Esophagus mucosa (tissue), 1 donor: Measurements from ENCODE around the gene MKLN1. TPM values are rescaled to one million over a fixed set of nuclear protein-coding genes. Genes with fewer than 3 reads are reported as not detected.
"Not testable (repeated sequence)": the region's sequence is repeated elsewhere in the genome, so short reads cannot be mapped to it uniquely, and the experiment has no call there.

Experiments used
- ATAC-seq: fragments of 200-7000 bp; cut with Tn5 transposase; one replicate; pipeline ENCODE4 v1.9.1; 2020
- total RNA-seq: library from RNA; stranded (reverse); gene quantifications from one replicate; pipeline ENCODE4 v1.2.4, GENCODE V29; 2023
- donor health status: DM: yes; HTN: yes; CAD: no.

Gene MKLN1
- total RNA-seq, 1 donor from 2014 or later, result 26.7 TPM

GRCh38 chr7:131320603-131321002, 7.1 kb upstream of the MKLN1 start:
- no peak for ATAC-seq

DNA sequence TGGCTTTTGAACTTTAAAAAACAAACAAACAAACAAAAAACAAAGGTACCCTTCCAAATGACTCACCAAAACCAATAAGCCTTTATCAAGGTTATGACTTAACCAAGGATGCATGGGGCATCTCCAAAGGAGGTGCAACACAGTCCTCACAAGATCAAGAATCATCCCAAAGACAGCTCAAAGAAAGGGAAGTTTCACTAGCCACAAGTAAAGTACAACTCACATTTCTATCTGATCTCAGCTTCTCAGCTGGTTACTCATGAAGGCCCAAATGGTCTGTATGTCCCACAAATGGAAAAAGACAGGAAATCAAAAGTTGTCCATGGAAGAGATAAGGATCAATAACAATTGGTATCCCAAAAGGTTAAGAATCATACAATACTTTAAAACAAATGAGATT, 6.0 kb upstream of the MKLN1 start:
- no peak for ATAC-seq

GRCh38 chr7:131322061-131322460, 5.6 kb upstream of the MKLN1 start:
- no peak for ATAC-seq

GRCh38 chr7:131322861-131323260, 4.8 kb upstream of the MKLN1 start:
- ATAC-seq, result no peak

GRCh38 chr7:131325179-131325840, 2.4 kb upstream of the MKLN1 start:
- ATAC-seq, result no peak

DNA sequence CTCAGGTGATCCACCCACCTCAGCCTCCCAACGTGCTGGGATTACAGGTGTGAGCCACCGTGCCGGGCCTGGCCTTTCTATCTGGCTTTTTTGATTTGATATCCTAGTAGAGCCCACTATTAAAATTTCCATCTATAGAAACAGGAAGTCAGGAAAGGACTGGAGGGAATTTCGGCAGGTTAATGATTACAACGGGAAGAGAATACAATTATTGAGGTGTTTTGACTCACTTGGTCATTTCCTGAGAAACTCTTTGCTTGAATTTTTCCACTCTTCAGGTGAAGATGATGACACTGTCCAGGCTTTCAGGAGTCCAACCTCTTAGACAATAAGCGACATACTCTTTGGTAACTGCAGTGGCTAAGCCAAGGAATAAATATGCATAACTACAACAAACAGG, 1.1 kb upstream of the MKLN1 start:
- no peak for ATAC-seq

DNA sequence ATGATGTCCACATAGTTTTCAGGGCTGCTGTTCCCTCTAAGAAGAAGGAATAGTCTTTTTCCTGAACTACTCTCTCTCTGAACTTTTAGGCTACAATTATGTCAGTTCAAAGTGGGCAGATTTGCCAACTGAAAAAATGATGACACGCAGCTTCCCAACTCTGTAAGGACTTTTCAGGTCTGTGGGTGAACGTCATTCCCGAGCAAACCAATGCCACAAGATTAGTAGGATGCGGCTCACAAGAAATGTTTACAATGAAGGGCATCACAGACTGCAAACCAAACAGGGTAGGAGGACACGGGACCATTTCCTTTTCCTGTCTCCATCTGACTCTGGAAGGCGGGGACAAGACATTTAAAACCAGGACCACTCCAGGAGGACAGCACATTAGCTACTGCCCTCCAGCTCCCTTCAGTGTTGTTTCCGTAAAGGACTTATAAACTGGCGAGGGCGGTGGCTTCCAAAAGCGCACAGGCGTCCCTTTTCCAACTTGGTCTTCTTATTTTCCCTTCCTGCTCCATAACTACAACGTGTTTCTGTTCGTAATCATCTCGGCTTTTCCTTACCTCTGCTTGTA, 539 bp upstream of the MKLN1 start:
- peak; percentile 39 for ATAC-seq

GRCh38 chr7:131328377-131329175, 900 bp downstream of the MKLN1 start:
- no peak for ATAC-seq

DNA sequence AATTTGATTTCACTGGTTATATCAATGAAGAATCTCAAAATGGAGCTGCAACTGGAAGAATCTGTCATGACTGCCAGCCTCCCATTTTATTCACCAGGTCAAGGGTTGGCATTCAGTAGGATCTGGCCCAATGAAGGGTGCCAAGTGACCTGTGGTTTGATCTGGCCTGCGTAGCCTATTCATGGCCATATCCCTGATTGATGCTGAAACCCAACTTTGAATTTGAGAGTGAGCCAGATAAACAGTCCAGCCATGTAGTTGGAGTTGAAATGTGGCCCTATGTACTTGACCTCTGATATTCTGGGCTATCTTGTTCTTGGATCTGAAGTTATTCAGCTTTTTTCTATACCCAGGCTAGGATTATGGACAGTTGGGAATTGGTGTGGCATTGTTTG, 1.5 kb downstream of the MKLN1 start:
- ATAC-seq, result no peak

GRCh38 chr7:131330299-131330698, 2.6 kb downstream of the MKLN1 start:
- no peak for ATAC-seq

DNA sequence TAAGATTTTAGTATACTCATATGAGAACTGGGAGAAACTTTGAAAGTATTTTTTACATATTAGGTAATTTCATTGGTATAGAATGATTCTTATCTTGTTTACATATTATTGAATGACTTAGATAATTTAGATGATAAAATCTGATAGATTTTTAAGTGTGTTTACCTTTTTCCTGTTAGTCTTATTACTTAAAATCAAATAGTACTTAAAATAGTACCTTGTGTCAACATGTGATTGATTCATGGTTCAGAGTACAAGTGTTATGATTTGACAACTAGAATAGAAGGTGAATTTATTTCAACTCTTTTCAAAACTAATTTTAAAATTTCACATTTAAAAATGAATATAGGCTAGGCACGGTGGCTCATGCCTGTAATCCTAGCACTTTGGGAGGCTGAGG, 4.1 kb downstream of the MKLN1 start:
- no peak for ATAC-seq

DNA sequence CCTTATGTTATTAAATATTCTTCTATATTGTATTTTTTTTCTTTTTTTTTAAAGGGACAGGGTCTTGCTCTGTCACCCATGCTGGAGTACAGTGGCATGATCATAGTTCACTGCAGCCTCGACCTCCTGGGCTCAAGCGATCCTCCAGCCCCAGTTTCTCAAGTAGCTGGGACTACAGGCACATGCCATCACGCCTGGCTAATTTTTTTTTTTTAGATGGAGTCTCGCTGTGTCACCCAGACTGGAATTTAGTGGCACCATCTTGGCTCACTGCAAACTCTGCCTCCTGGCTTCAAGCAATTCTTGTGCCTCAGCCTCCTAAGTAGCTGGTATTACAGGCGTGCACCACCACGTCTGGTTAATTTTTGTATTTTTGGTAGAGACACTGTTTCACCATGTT, 5.1 kb downstream of the MKLN1 start:
- ATAC-seq, result not testable (repeated sequence)

- no peak for ATAC-seq
Measured at GRCh38 chr7:131335639-131336381, 8.1 kb downstream of the MKLN1 start.

DNA sequence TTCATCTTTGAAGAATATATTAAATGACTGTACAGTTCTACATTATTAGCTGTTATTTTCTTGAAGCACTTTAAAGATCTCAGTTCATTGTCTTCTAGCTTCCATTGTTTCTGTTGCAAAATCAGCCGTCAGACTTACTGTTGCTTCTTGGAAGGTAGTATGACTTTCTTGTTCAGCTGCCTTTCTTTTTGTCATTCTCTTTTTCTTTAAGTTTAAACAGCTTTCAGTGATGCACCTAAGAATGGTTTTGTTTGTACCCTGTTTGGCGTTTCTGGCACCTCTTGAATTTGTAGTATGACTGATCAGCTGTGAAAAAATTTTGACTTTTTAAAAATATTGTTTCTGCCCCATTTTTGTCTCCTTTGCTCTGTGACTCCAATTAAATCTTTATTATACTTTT, 9.3 kb downstream of the MKLN1 start:
- no peak for ATAC-seq

DNA sequence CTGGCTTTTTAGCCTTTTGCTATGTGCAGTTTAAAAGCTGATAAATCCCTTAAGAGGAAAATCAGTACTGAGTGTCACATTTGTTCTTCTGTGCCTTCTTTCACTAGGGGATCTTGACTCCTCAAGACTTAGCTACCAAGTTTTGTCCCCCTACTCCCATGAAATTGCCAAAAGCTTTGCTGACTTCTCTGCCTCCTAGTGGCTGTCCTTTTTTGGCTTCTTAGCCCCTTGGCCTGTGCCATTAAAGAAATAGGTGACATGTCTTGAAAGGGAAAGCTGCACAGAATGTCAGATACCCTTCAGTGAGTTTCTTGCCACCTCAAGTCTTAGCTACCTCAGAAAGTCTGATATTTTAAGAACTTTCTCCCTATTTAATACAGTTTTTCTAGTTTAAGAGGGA, 10.5 kb downstream of the MKLN1 start:
- ATAC-seq, result no peak

- no peak for ATAC-seq
Measured at GRCh38 chr7:131338691-131339390, 11.2 kb downstream of the MKLN1 start.

DNA sequence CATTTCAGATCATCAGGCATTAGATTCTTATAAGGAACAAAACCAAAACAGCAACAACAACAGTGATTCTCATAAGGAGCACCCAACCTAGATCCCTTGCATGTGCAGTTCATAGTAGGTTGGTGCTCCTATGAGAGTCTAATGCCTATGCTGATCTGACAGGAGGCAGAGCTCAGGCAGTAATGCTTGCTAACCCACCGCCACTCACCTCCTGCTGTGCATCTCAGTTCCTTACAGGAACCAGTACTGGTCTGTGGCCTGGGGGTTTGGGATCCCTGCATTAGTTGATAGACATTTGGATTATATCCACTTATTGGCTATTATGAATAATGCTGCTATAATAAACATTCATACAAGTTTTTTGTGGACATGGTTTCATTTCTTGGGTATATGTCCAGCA, 14.0 kb downstream of the MKLN1 start:
- no peak for ATAC-seq

DNA sequence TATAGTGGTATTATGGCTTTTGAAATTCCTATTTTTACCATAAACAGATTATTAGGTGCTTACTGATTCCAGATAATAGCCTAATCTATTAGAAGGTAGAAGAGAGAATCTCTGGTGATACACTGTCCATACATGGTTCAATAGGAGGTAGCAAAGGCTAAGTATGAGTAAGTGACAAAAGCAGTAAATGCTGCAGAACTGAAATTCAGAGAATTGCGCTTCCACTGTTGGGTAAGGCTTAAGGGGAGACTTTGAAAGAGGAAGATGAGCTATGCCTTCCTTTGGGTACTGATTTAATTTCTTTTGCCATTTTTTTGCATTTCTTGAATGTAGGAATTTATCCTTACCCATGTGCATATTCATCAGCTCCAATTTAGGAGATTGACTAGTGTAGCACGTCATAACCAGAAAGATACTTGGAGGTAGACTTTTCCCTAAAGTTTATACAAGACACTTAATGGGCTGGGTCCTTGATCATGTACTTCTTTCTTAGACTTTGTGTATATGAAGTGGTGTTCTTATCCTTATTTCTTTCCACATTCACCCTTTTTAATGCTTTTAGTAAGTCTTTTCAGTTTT, 15.3 kb downstream of the MKLN1 start:
- ATAC-seq, result no peak

DNA sequence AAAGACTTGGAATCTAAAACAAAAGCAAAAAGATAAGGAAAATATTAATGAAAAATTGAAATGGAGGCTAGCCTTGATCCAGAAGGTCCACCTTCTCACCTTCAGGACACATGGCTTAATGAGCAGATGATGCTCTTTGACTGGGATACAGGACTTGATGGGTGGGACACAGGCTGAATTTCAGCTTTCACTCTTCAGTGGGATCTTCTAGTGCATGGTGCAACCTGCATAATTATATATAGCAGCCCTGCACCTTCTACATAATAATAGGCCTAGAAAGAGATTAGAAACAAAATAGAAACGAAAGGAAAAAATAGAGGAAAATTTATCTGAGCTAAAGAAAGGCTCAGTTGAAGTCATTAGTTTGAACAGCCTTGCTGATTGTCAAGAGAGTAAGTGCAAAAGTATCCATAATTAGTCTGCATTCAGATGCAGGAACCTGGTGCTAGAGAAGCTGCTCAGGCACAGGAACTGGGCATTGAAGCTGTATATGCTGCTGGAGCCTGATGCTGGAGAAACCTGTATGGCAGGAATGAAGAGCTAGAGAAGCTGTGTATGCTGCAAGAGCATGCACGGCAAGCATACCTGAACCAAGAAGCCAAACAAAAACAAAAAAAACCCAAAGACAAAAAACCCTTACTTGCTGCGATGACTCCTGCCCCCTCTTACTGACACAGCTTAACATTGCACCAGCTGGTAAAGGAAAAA, 19.4 kb downstream of the MKLN1 start:
- ATAC-seq, result peak; percentile 95

DNA sequence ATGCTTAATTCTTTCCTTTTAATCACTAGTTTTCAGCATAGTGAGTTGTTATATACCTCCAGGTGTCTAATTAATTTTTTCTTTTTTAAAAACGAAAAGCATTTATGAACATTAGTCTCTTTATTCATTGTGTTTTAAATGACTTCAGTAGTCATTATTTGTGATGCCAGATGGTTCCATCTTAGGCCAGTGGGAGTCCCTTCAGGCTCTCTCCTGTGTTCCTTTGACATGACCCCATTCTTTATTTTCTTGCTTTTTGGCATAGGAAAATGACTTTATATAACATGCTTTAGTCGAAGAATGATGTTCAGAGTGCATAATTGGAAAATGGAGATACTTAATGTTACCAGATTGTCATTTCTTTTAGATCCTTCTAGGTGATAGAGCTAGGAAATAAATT, 24.4 kb downstream of the MKLN1 start:
- ATAC-seq, result no peak

DNA sequence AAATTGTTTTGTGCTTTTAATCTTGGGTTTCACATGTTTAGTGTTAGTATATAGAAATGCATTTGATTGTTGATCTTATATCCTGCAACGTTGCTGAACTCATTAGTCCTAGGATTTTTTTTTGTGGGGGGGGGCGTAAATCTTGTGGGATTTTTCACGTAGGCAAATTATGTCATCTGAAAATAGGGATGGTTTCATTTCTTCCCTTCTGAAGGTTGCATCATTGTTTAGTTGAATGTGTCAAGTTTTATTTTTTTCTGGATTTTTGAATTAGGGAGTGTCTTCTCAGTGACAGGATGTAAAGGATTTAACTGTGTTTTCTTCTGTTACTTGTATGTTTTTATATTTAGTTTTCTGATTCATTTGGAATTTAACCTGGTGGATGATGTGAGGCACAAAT, 26.7 kb downstream of the MKLN1 start:
- ATAC-seq, result no peak
